Stimulated activated CD4-positive, alpha-beta T cell treated with anti-CD3 and anti-CD28 coated beads, Interleukin-12 subunit alpha, Interleukin-12 subunit beta, amount 100 ng/mL, for 4 hours (primary cell): ENCODE measurements around the gene PNPLA3.

Experiments
- DNase-seq: peaks from one replicate; pipeline ENCODE4 v3.0.0-alpha.2; 2020

Gene PNPLA3

GRCh38 chr22:43968614-43969013 lies 45.0 kb downstream of the PNPLA3 start:
- no peak for DNase-seq

GRCh38 chr22:43969021-43969878 lies 45.6 kb downstream of the PNPLA3 start:
- no peak for DNase-seq

GRCh38 chr22:43969989-43970755 lies 46.6 kb downstream of the PNPLA3 start:
- DNase-seq = no peak

- DNase-seq = no peak
These were observed 47.5 kb downstream of the PNPLA3 start for GRCh38 chr22:43971112-43971511.

GRCh38 chr22:43972931-43973462 lies 49.4 kb downstream of the PNPLA3 start:
- DNase-seq = no peak

GRCh38 chr22:43974028-43974545 lies 50.5 kb downstream of the PNPLA3 start:
- DNase-seq = no peak

- no peak for DNase-seq
These were observed 51.4 kb downstream of the PNPLA3 start for GRCh38 chr22:43975041-43975440.

- DNase-seq = no peak
These were observed 53.5 kb downstream of the PNPLA3 start for GRCh38 chr22:43976861-43977795.

- DNase-seq = no peak
These were observed 55.0 kb downstream of the PNPLA3 start for GRCh38 chr22:43978558-43978957.

- no peak for DNase-seq
These were observed 57.0 kb downstream of the PNPLA3 start for GRCh38 chr22:43980579-43980978.

- DNase-seq = no peak
These were observed 57.4 kb downstream of the PNPLA3 start for GRCh38 chr22:43980996-43981395.

- DNase-seq = no peak
These were observed 60.2 kb downstream of the PNPLA3 start for GRCh38 chr22:43983808-43984207.

- no peak for DNase-seq
These were observed 61.9 kb downstream of the PNPLA3 start for GRCh38 chr22:43985532-43985931.

GRCh38 chr22:43988116-43988820 lies 64.7 kb downstream of the PNPLA3 start:
- no peak for DNase-seq

GRCh38 chr22:43988960-43989359 lies 65.4 kb downstream of the PNPLA3 start:
- DNase-seq = no peak

- no peak for DNase-seq
These were observed 66.4 kb downstream of the PNPLA3 start for GRCh38 chr22:43990044-43990443.

GRCh38 chr22:43991316-43992020 lies 67.9 kb downstream of the PNPLA3 start:
- DNase-seq = no peak

GRCh38 chr22:43992331-43992821 lies 68.8 kb downstream of the PNPLA3 start:
- no peak for DNase-seq

GRCh38 chr22:43993072-43993760 lies 69.6 kb downstream of the PNPLA3 start:
- peak; percentile 54 for DNase-seq

- DNase-seq = no peak
These were observed 70.4 kb downstream of the PNPLA3 start for GRCh38 chr22:43994006-43994405.
